Astrocyte (in vitro differentiated cells and primary cell): Measurements from ENCODE around the gene FES.
"Not testable (repeated sequence)": the region's sequence is repeated elsewhere in the genome, so short reads cannot be mapped to it uniquely, and the experiment has no call there.

ENCODE experiments used
- EZH2 ChIP-seq: IDR thresholded peaks from 2 replicates; pipeline ENCODE4 v1.6.1; 2012; ENCODE audit warnings: mild to moderate bottlenecking, low read length, inconsistent platforms; ENCODE audit not compliant: insufficient read depth
- TF ChIP-seq, protein P1 (sequence below): IDR thresholded peaks from 2 replicates; pipeline ENCODE4 v1.5.1; 2011; ENCODE audit warnings: low read depth, mild to moderate bottlenecking, inconsistent platforms, low read length, moderate library complexity; ENCODE audit not compliant: insufficient read depth

DNA sequence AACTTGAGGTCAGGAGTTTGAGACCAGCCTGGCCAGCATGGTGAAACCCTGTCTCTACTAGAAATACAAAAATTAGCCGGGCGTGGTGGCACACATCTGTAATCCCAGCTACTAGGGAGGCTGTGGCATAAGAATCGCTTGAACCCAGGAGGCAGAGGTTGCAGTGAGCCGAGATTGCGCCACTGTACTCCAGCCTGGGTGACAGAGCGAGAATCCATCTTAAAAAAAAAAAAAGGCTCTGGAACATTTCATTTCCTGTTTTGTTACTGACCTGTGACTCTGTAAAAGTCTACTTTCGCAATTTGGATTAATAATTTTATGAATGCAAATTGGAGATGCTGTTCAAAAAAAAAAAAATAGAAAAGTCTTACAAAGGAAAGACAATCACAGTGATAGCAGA lies 43.8 kb downstream of the FES start:
- TF ChIP-seq EZH2, result not testable (repeated sequence)
- TF ChIP-seq, protein P1, sequence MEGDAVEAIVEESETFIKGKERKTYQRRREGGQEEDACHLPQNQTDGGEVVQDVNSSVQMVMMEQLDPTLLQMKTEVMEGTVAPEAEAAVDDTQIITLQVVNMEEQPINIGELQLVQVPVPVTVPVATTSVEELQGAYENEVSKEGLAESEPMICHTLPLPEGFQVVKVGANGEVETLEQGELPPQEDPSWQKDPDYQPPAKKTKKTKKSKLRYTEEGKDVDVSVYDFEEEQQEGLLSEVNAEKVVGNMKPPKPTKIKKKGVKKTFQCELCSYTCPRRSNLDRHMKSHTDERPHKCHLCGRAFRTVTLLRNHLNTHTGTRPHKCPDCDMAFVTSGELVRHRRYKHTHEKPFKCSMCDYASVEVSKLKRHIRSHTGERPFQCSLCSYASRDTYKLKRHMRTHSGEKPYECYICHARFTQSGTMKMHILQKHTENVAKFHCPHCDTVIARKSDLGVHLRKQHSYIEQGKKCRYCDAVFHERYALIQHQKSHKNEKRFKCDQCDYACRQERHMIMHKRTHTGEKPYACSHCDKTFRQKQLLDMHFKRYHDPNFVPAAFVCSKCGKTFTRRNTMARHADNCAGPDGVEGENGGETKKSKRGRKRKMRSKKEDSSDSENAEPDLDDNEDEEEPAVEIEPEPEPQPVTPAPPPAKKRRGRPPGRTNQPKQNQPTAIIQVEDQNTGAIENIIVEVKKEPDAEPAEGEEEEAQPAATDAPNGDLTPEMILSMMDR, result not testable (repeated sequence)
